Middle frontal gyrus (tissue), 1 donor: ENCODE measurements around the gene NHERF2.
"Not testable (repeated sequence)": the region's sequence is repeated elsewhere in the genome, so short reads cannot be mapped to it uniquely, and the experiment has no call there.

Experiments
- DNase-seq: peaks from one replicate; pipeline ENCODE4 v3.0.0-alpha.2; 2015; ENCODE audit warnings: low spot score; ENCODE audit errors: extremely low spot score

NHERF2 gene

GRCh38 chr16:2027024-2028010 is 615 bp downstream of the NHERF2 start:
- no peak for DNase-seq

- DNase-seq = no peak
Observed at GRCh38 chr16:2028146-2028545, 1.4 kb downstream of the NHERF2 start.

- DNase-seq = no peak
Observed at GRCh38 chr16:2028620-2029220, 2.0 kb downstream of the NHERF2 start.

GRCh38 chr16:2029350-2029749 is 2.6 kb downstream of the NHERF2 start:
- DNase-seq = no peak

GRCh38 chr16:2030036-2030435 is 3.3 kb downstream of the NHERF2 start:
- no peak for DNase-seq

GRCh38 chr16:2031081-2031577 is 4.4 kb downstream of the NHERF2 start:
- DNase-seq = no peak

- no peak for DNase-seq
Observed at GRCh38 chr16:2032285-2033056, 5.8 kb downstream of the NHERF2 start.

GRCh38 chr16:2033057-2033908 is 6.6 kb downstream of the NHERF2 start:
- peak; percentile 78 for DNase-seq

- not testable (repeated sequence) for DNase-seq
Observed at GRCh38 chr16:2033909-2034695, 7.4 kb downstream of the NHERF2 start.

- DNase-seq = no peak
Observed at GRCh38 chr16:2034696-2035430, 8.2 kb downstream of the NHERF2 start.

GRCh38 chr16:2035431-2036199 is 8.9 kb downstream of the NHERF2 start:
- no peak for DNase-seq

GRCh38 chr16:2036200-2036966 is 9.7 kb downstream of the NHERF2 start:
- no peak for DNase-seq

GRCh38 chr16:2037115-2037514 is 10.4 kb downstream of the NHERF2 start:
- no peak for DNase-seq

- no peak for DNase-seq
Observed at GRCh38 chr16:2037647-2038381, 11.1 kb downstream of the NHERF2 start.

- no peak for DNase-seq
Observed at GRCh38 chr16:2038382-2039231, 11.9 kb downstream of the NHERF2 start.
